Bone marrow (tissue), 2 donors: ENCODE results near the gene ANKRA2.

Experiments
- DNase-seq, 2 donors: peaks; one replicate each; lab custom pipeline; 2025; lab: John Stamatoyannopoulos, UW

The ANKRA2 gene

GRCh38 chr5:73565139-73565968 lies at the start of gene ANKRA2, which contains the start of gene UTP15:
Gene ANKRA2, minus strand, starts transcription at chr5:73565639. Its CDS starts 2,758 bp downstream, at chr5:73562881.
Gene UTP15, plus strand, starts transcription at chr5:73565743. Its CDS starts 1,602 bp downstream, at chr5:73567345.
- peak; percentile 94 to 96 for DNase-seq

- DNase-seq, result no peak
Measured at GRCh38 chr5:73615085-73615484, 49.6 kb upstream of the ANKRA2 start.

- DNase-seq, result no peak
Measured at GRCh38 chr5:73612799-73613198, 47.4 kb upstream of the ANKRA2 start.

GRCh38 chr5:73607228-73607627 lies 41.8 kb upstream of the ANKRA2 start:
- no peak for DNase-seq

GRCh38 chr5:73606206-73606753 lies 40.8 kb upstream of the ANKRA2 start:
- no peak for DNase-seq

- no peak for DNase-seq
Measured at GRCh38 chr5:73605223-73606087, 40.0 kb upstream of the ANKRA2 start.

- no peak for DNase-seq
Measured at GRCh38 chr5:73603998-73604397, 38.6 kb upstream of the ANKRA2 start.

GRCh38 chr5:73599380-73599779 lies 33.9 kb upstream of the ANKRA2 start:
- no peak for DNase-seq

GRCh38 chr5:73596705-73597328 lies 31.4 kb upstream of the ANKRA2 start:
- no peak for DNase-seq

GRCh38 chr5:73592551-73592950 lies 27.1 kb upstream of the ANKRA2 start:
- DNase-seq, result no peak

- DNase-seq, result no peak
Measured at GRCh38 chr5:73591698-73592501, 26.5 kb upstream of the ANKRA2 start.

GRCh38 chr5:73591102-73591695 lies 25.8 kb upstream of the ANKRA2 start:
- DNase-seq, result peak in 1 of 2 donors; percentile 44

- DNase-seq, result no peak
Measured at GRCh38 chr5:73587923-73588322, 22.5 kb upstream of the ANKRA2 start.

GRCh38 chr5:73582285-73583145 lies 17.1 kb upstream of the ANKRA2 start:
- no peak for DNase-seq

GRCh38 chr5:73565969-73566547 lies 619 bp upstream of the ANKRA2 start:
- DNase-seq, result no peak

- DNase-seq, result no peak
Measured at GRCh38 chr5:73564675-73565074, 764 bp downstream of the ANKRA2 start.

GRCh38 chr5:73564018-73564417 lies 1.4 kb downstream of the ANKRA2 start:
- DNase-seq, result no peak

- DNase-seq, result no peak
Measured at GRCh38 chr5:73558950-73559349, 6.5 kb downstream of the ANKRA2 start.

- DNase-seq, result no peak
Measured at GRCh38 chr5:73552642-73553041, 12.8 kb downstream of the ANKRA2 start.
